Panc1 (cell line): Measurements from ENCODE around the gene CLSTN2. TPM values are rescaled to one million over a fixed set of nuclear protein-coding genes. Genes with fewer than 3 reads are reported as not detected.
"Not testable (repeated sequence)": the region's sequence is repeated elsewhere in the genome, so short reads cannot be mapped to it uniquely, and the experiment has no call there.

Experiments used
- ATAC-seq: fragments of 200-7000 bp; cut with Tn5 transposase; 2 replicates; pipeline ENCODE4 v1.9.1; 2020; ENCODE audit warnings: mild to moderate bottlenecking, moderate library complexity
- BruUV-seq: library from RNA; stranded (reverse); fragments of 400-500 nt; replicated peaks from 2 replicates; lab custom pipeline; 2021; lab: Mats Ljungman, UMichigan
- CTCF ChIA-PET: fragments of 300-600 bp; sonication (Branson Sonifier 250); formaldehyde crosslinking; loops from one replicate; lab custom pipeline; 2022; ENCODE audit warnings: antibody characterized with exemption; lab: Charles Lee
- POLR2A ChIA-PET: fragments of 300-600 bp; sonication (Branson Sonifier 250); formaldehyde crosslinking; loops from one replicate; lab custom pipeline; 2022; ENCODE audit warnings: antibody characterized with exemption; lab: Charles Lee
- DNase-seq: peaks from one replicate; pipeline ENCODE4 v3.0.0-alpha.2; 2010; ENCODE audit warnings: low read depth, low spot score
- H3K27ac ChIP-seq: 2 replicates; pipeline ENCODE4 v1.5.1; 2011; ENCODE audit warnings: mild to moderate bottlenecking, low read length, inconsistent platforms
- H3K27me3 ChIP-seq: fragments of 200-500 bp; sonication (Bioruptor generic); 2 replicates; pipeline ENCODE4 v1.6.0; 2014; ENCODE audit warnings: low read length, inconsistent platforms; ENCODE audit not compliant: control insufficient read depth, insufficient read depth
- H3K36me3 ChIP-seq: fragments of 200-500 bp; sonication (Bioruptor generic); 2 replicates; pipeline ENCODE4 v1.5.1; 2014; ENCODE audit warnings: inconsistent platforms, mild to moderate bottlenecking, low read length, moderate library complexity; ENCODE audit not compliant: control insufficient read depth, insufficient read depth
- H3K4me1 ChIP-seq: 2 replicates; pipeline ENCODE4 v1.5.1; 2011; ENCODE audit warnings: inconsistent platforms, mild to moderate bottlenecking, low read length, moderate library complexity; ENCODE audit not compliant: control insufficient read depth, insufficient read depth
- H3K4me3 ChIP-seq, 2 experiments: 2 replicates each; pipeline ENCODE4 v1.5.1; 2011 to 2012; ENCODE audit warnings: low read depth in 2 of 2, low read length in 2 of 2, mild to moderate bottlenecking in 2 of 2, inconsistent platforms in 1 of 2, moderate library complexity in 1 of 2
- H3K9me3 ChIP-seq: fragments of 200-500 bp; sonication (Bioruptor generic); 2 replicates; pipeline ENCODE4 v1.5.1; 2014; ENCODE audit warnings: low read depth, mild to moderate bottlenecking, inconsistent platforms, low read length, moderate library complexity; ENCODE audit not compliant: control insufficient read depth, insufficient read depth
- CTCF ChIP-seq: fragments of 450-650 bp; IDR thresholded peaks from 2 replicates; pipeline ENCODE4 v1.5.1; 2017; ENCODE audit warnings: mild to moderate bottlenecking
- POLR2AphosphoS5 ChIP-seq: IDR thresholded peaks from 2 replicates; pipeline ENCODE4 v1.6.1; 2012; ENCODE audit warnings: mild to moderate bottlenecking, low read depth, low read length, moderate library complexity
- REST ChIP-seq, 2 experiments: IDR thresholded peaks; 2 replicates each; pipeline ENCODE4 v1.6.1; 2011 to 2012; ENCODE audit warnings: low read depth in 2 of 2, control low read depth in 1 of 2, low read length in 1 of 2, mild to moderate bottlenecking in 1 of 2, moderate library complexity in 1 of 2; ENCODE audit not compliant: insufficient read depth in 1 of 2
- SIN3A ChIP-seq: IDR thresholded peaks from 2 replicates; pipeline ENCODE4 v1.6.1; 2012; ENCODE audit warnings: low read depth, mild to moderate bottlenecking, low read length, moderate library complexity, borderline replicate concordance; ENCODE audit not compliant: insufficient read depth
- TCF7L2 ChIP-seq: IDR thresholded peaks from 2 replicates; pipeline ENCODE4 v1.6.1; 2011; ENCODE audit warnings: mild to moderate bottlenecking, low read depth, low read length, inconsistent platforms
- in situ Hi-C: cut with HindIII; loops from 2 replicates; pipeline ENCODE4 v1.10.0; 2016; ENCODE audit warnings: low sequenced_read_pairs, low pct_unique_long_range_greater_than_20kb
- intact Hi-C: fragments of 100-400 bp; cut with micrococcal nuclease; formaldehyde crosslinking; loops from one replicate; pipeline ENCODE4 v1.10.0; 2022; ENCODE audit not compliant: unreplicated experiment
- total RNA-seq: library from RNA; stranded (reverse); gene quantifications from one replicate; pipeline ENCODE4 v1.2.1, GENCODE V29; 2021; ENCODE audit not compliant: unreplicated experiment

Gene CLSTN2
- total RNA-seq, 1 experiment from 2014 or later, result 0.03 TPM

- Histone ChIP-seq H3K4me3 (no peak overlapping the region), H3K36me3 (no peaks in the 10 kb centered on the region), H3K4me1 (no peaks in the 10 kb centered on the region), H3K27ac (no peak overlapping the region), H3K9me3 (no peaks in the 10 kb centered on the region), H3K27me3 (peaks cover 2% of the 10 kb centered on the region; the same call in 1 of the 2 replicates)
- BruUV-seq, result no TSS peak
- intact Hi-C loops (no loop called here), in situ Hi-C loops (no loop called here)
- DNase-seq, result no peak
- ChIA-PET CTCF (no interaction called here), POLR2A (no interaction called here)
- no peak for ATAC-seq
- no peak for TF ChIP-seq POLR2AphosphoS5
These were observed 485.8 kb downstream of the CLSTN2 start for GRCh38 chr3:140420621-140421357.

GRCh38 chr3:140421884-140422283 lies 486.9 kb downstream of the CLSTN2 start:
- Histone ChIP-seq H3K27ac (no peak overlapping the region), H3K4me1 (no peaks in the 10 kb centered on the region), H3K9me3 (no peaks in the 10 kb centered on the region), H3K4me3 (no peak overlapping the region), H3K27me3 (peaks cover 2% of the 10 kb centered on the region; the same call in 1 of the 2 replicates), H3K36me3 (no peaks in the 10 kb centered on the region)
- in situ Hi-C loops, result no loop called here
- ATAC-seq (no peak), DNase-seq (no peak)
- intact Hi-C loops, result no loop called here
- ChIA-PET POLR2A (no interaction called here), CTCF (no interaction called here)
- BruUV-seq, result no TSS peak
- TF ChIP-seq POLR2AphosphoS5 (no peak), TCF7L2 (no peak), CTCF (no peak), SIN3A (no peak), REST (IDR thresholded peaks at IDR 0.05; ENCODE audit: insufficient read depth in 1 of 2, low read depth in 2 of 2, low read length in 1 of 2) (no peak)

GRCh38 chr3:140423146-140423545 lies 488.2 kb downstream of the CLSTN2 start:
- DNase-seq (no peak), ATAC-seq (no peak)
- Histone ChIP-seq H3K9me3 (no peaks in the 10 kb centered on the region), H3K4me3 (no peak overlapping the region), H3K4me1 (no peaks in the 10 kb centered on the region), H3K27me3 (no peaks in the 10 kb centered on the region; the same call in 1 of the 2 replicates), H3K27ac (no peak overlapping the region), H3K36me3 (no peaks in the 10 kb centered on the region)
- intact Hi-C loops (no loop called here), in situ Hi-C loops (no loop called here)
- ChIA-PET POLR2A (no interaction called here), CTCF (no interaction called here)
- BruUV-seq, result no TSS peak
- no peak for TF ChIP-seq TCF7L2

- H3K9me3 ChIP-seq, ATAC-seq, H3K4me3 ChIP-seq, in situ Hi-C loops, H3K27ac ChIP-seq, POLR2A ChIA-PET, BruUV-seq, CTCF ChIA-PET, DNase-seq, H3K4me1 ChIP-seq, intact Hi-C loops, H3K27me3 ChIP-seq, H3K36me3 ChIP-seq: not testable (repeated sequence)
These were observed 488.6 kb downstream of the CLSTN2 start for GRCh38 chr3:140423574-140423973.
